ENCODE results near the gene KCNJ6. TPM values are rescaled to one million over a fixed set of nuclear protein-coding genes. Genes with fewer than 3 reads are reported as not detected.

The KCNJ6 gene
- total and polyA plus RNA-seq, 2 of the 8 experiments (the other 6 are each of a cell fraction or from before 2014, with no cell fraction given), result 0.51 to 1.2 TPM

DNA sequence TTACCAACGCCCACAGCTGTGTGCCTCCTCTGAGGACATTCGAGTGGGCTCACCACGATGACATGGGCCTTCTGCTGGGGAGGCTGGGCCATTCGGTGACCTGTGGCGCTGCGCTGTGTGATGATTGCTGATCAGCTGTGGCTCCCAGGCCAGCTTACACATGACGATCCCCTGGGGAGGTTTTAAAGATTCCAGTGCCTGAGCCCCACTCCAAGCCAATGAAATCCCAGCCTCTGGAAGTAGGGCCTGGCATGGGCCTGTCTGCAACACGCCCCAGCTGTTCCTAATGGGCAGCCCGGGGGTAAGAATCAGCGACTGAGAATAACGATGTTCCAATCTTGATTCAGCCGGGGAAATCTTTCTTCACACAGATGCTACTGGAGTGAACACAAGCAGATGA lies 153.7 kb downstream of the KCNJ6 start (continued):
- TF ChIP-seq, protein P1, sequence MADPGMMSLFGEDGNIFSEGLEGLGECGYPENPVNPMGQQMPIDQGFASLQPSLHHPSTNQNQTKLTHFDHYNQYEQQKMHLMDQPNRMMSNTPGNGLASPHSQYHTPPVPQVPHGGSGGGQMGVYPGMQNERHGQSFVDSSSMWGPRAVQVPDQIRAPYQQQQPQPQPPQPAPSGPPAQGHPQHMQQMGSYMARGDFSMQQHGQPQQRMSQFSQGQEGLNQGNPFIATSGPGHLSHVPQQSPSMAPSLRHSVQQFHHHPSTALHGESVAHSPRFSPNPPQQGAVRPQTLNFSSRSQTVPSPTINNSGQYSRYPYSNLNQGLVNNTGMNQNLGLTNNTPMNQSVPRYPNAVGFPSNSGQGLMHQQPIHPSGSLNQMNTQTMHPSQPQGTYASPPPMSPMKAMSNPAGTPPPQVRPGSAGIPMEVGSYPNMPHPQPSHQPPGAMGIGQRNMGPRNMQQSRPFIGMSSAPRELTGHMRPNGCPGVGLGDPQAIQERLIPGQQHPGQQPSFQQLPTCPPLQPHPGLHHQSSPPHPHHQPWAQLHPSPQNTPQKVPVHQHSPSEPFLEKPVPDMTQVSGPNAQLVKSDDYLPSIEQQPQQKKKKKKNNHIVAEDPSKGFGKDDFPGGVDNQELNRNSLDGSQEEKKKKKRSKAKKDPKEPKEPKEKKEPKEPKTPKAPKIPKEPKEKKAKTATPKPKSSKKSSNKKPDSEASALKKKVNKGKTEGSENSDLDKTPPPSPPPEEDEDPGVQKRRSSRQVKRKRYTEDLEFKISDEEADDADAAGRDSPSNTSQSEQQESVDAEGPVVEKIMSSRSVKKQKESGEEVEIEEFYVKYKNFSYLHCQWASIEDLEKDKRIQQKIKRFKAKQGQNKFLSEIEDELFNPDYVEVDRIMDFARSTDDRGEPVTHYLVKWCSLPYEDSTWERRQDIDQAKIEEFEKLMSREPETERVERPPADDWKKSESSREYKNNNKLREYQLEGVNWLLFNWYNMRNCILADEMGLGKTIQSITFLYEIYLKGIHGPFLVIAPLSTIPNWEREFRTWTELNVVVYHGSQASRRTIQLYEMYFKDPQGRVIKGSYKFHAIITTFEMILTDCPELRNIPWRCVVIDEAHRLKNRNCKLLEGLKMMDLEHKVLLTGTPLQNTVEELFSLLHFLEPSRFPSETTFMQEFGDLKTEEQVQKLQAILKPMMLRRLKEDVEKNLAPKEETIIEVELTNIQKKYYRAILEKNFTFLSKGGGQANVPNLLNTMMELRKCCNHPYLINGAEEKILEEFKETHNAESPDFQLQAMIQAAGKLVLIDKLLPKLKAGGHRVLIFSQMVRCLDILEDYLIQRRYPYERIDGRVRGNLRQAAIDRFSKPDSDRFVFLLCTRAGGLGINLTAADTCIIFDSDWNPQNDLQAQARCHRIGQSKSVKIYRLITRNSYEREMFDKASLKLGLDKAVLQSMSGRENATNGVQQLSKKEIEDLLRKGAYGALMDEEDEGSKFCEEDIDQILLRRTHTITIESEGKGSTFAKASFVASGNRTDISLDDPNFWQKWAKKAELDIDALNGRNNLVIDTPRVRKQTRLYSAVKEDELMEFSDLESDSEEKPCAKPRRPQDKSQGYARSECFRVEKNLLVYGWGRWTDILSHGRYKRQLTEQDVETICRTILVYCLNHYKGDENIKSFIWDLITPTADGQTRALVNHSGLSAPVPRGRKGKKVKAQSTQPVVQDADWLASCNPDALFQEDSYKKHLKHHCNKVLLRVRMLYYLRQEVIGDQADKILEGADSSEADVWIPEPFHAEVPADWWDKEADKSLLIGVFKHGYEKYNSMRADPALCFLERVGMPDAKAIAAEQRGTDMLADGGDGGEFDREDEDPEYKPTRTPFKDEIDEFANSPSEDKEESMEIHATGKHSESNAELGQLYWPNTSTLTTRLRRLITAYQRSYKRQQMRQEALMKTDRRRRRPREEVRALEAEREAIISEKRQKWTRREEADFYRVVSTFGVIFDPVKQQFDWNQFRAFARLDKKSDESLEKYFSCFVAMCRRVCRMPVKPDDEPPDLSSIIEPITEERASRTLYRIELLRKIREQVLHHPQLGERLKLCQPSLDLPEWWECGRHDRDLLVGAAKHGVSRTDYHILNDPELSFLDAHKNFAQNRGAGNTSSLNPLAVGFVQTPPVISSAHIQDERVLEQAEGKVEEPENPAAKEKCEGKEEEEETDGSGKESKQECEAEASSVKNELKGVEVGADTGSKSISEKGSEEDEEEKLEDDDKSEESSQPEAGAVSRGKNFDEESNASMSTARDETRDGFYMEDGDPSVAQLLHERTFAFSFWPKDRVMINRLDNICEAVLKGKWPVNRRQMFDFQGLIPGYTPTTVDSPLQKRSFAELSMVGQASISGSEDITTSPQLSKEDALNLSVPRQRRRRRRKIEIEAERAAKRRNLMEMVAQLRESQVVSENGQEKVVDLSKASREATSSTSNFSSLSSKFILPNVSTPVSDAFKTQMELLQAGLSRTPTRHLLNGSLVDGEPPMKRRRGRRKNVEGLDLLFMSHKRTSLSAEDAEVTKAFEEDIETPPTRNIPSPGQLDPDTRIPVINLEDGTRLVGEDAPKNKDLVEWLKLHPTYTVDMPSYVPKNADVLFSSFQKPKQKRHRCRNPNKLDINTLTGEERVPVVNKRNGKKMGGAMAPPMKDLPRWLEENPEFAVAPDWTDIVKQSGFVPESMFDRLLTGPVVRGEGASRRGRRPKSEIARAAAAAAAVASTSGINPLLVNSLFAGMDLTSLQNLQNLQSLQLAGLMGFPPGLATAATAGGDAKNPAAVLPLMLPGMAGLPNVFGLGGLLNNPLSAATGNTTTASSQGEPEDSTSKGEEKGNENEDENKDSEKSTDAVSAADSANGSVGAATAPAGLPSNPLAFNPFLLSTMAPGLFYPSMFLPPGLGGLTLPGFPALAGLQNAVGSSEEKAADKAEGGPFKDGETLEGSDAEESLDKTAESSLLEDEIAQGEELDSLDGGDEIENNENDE (IDR thresholded peaks at IDR 0.05; ENCODE audit: insufficient replicate concordance, low read length), result no peak
- TF ChIP-seq POLR2A (IDR thresholded peaks at IDR 0.05; ENCODE audit: control extremely low read depth in 1 of 2, low read depth in 2 of 2, low read length in 2 of 2) (no peak), POLR2AphosphoS5 (IDR thresholded peaks at IDR 0.05; ENCODE audit: low read depth, low read length) (no peak), CBX8 (IDR thresholded peaks at IDR 0.05; ENCODE audit: borderline replicate concordance, low read depth, low read length) (no peak), RNF2 (IDR thresholded peaks at IDR 0.05; ENCODE audit: borderline replicate concordance, low read depth, low read length, missing control alignments, poor library complexity, severe bottlenecking) (no peak)
